ENCODE results near the gene MLXIP.

GRCh38 chr12:122147514-122148290 lies 69.1 kb downstream of the MLXIP start:
- TF ChIP-seq POLR2A (IDR thresholded peaks at IDR 0.05) (no peak), CTCF (IDR thresholded peaks at IDR 0.05) (no peak), POLR2AphosphoS5 (IDR thresholded peaks at IDR 0.05) (no peak), EP300 (IDR thresholded peaks at IDR 0.05) (no peak)
